SJCRH30 (cell line): ENCODE data around the gene GFAP. TPM values are rescaled to one million over a fixed set of nuclear protein-coding genes. Genes with fewer than 3 reads are reported as not detected.
"Not testable (repeated sequence)": the region's sequence is repeated elsewhere in the genome, so short reads cannot be mapped to it uniquely, and the experiment has no call there.

Source experiments
- DNase-seq, 2 experiments: peaks; one replicate each; pipeline ENCODE4 v3.0.0-alpha.2; 2015 to 2020
- H3K27ac ChIP-seq: fragments of 250-450 bp; sonication (Bioruptor Pico); 2 replicates; pipeline ENCODE4 v1.5.1; 2020; ENCODE audit warnings: mild to moderate bottlenecking, moderate library complexity
- H3K27me3 ChIP-seq: fragments of 250-450 bp; sonication (Bioruptor Pico); 2 replicates; pipeline ENCODE4 v1.5.1; 2020; ENCODE audit warnings: mild to moderate bottlenecking, moderate library complexity
- H3K36me3 ChIP-seq: fragments of 250-450 bp; sonication (Bioruptor Pico); 2 replicates; pipeline ENCODE4 v1.5.1; 2020; ENCODE audit warnings: mild to moderate bottlenecking, moderate library complexity
- H3K4me1 ChIP-seq: fragments of 250-450 bp; sonication (Bioruptor Pico); 2 replicates; pipeline ENCODE4 v1.5.1; 2020; ENCODE audit warnings: mild to moderate bottlenecking, moderate library complexity
- H3K4me3 ChIP-seq: fragments of 250-450 bp; sonication (Bioruptor Pico); 2 replicates; pipeline ENCODE4 v1.5.1; 2020; ENCODE audit warnings: mild to moderate bottlenecking, moderate library complexity
- H3K9me3 ChIP-seq: fragments of 250-450 bp; sonication (Bioruptor Pico); replicated peaks from 2 replicates; pipeline ENCODE4 v1.5.1; 2020; ENCODE audit warnings: mild to moderate bottlenecking, moderate library complexity
- total RNA-seq: library from RNA; depleted of rRNA; stranded (reverse); fragments of >200 nt; shearing (Covaris generic); gene quantifications from 2 replicates; pipeline ENCODE4 v1.2.3, GENCODE V29; 2014; rRNA removed

Gene GFAP
- total RNA-seq: 0.14 TPM in 1 of 2 replicates, not detected in the other

DNA sequence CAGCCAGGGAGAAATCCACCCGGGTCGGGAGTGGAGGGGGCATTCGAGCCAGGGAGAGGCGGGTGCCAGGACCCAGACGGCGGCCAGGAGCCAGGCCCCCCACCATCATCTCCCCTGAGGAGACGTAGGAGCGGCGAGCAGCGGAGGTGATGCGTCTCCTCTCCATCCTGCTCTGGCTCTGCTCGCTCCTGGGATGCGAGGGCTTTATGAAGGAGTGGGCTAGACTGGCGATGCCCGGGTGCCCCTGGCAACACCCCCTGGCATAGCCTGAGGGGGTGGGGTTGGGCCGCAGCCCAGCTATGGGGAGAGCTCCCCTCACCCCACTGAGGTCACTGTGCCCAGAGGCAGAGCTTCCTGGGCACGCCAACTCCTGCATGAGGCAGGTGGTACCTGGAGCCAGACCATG is at the start of gene GFAP:
Gene GFAP, minus strand, starts transcription at position 180 of the 406 bp plus-strand sequence. Its CDS starts 14 bp downstream, at position 166.
- DNase-seq: no peak
- Histone ChIP-seq H3K4me1 (peaks cover 8% of the 10 kb centered on the region), H3K36me3 (no peaks in the 10 kb centered on the region), H3K9me3 (no peaks in the 10 kb centered on the region), H3K4me3 (no peak within 1 kb of the TSS), H3K27ac (no peak within 1 kb of the TSS), H3K27me3 (no peaks in the 10 kb centered on the region)

DNA sequence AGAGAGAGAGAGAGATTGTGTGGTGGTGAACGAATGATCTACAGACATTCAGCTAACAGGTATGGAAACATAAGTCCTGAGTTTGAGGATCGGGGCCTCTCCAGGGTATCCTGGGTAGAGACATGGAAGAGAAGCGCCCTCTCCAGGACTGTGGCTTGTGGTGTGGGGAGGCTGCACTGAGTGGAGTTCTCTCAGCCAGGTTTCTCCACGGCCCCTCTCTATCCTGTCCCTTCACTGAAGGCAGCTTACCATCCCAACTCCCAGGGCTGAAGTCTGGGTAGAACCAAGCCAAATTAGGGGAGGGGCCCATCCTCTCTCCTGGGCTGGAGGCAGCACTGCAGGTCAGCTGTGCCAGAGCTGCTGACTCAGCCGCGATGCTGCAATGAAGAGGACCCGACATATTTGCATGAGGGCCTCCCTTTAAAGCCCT is 46.6 kb upstream of the GFAP start:
- Histone ChIP-seq H3K9me3 (no peaks in the 10 kb centered on the region), H3K27me3 (peaks cover 20% of the 10 kb centered on the region), H3K36me3 (no peaks in the 10 kb centered on the region), H3K27ac (no peak overlapping the region), H3K4me3 (no peak overlapping the region), H3K4me1 (no peaks in the 10 kb centered on the region)
- no peak for DNase-seq

DNA sequence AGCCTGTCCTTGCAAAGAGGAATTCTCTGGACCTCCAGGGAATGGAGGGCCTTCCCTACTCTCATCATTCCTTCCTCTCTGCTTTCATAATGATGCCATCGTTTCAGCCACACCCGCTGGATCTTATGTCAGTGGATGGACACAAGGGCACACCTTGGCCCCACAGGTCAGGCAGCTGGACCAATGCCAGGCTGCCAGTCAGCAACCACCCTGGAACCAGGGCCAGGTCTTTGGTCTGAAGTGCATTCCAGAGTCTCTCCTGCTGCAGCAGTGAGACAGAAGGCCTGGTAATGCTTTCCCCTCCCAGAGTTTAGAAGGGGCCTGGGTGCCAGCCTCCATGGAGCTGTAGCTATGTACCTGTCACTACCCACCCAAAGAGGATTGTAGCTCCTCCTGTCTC is 45.4 kb upstream of the GFAP start:
- Histone ChIP-seq H3K4me1 (no peaks in the 10 kb centered on the region), H3K9me3 (no peaks in the 10 kb centered on the region), H3K4me3 (no peak overlapping the region), H3K27ac (no peak overlapping the region), H3K36me3 (no peaks in the 10 kb centered on the region), H3K27me3 (peaks cover 27% of the 10 kb centered on the region)
- DNase-seq: no peak

- DNase-seq: no peak
- Histone ChIP-seq H3K27ac (no peak overlapping the region), H3K36me3 (no peaks in the 10 kb centered on the region), H3K27me3 (peaks cover 32% of the 10 kb centered on the region), H3K9me3 (no peaks in the 10 kb centered on the region), H3K4me1 (no peaks in the 10 kb centered on the region), H3K4me3 (peak overlapping the region; percentile 37)
Measured at GRCh38 chr17:44959821-44960531, 44.7 kb upstream of the GFAP start.

GRCh38 chr17:44956998-44957981 is 42.0 kb upstream of the GFAP start:
- no peaks in the 10 kb centered on the region for H3K36me3 ChIP-seq
- peak in 1 of 2 experiments; percentile 36 for DNase-seq
- H3K4me3 ChIP-seq: no peak overlapping the region
- H3K27ac ChIP-seq: no peak overlapping the region
- H3K27me3 ChIP-seq: peaks cover 42% of the 10 kb centered on the region
- no peaks in the 10 kb centered on the region for H3K9me3 ChIP-seq
- no peaks in the 10 kb centered on the region for H3K4me1 ChIP-seq

DNA sequence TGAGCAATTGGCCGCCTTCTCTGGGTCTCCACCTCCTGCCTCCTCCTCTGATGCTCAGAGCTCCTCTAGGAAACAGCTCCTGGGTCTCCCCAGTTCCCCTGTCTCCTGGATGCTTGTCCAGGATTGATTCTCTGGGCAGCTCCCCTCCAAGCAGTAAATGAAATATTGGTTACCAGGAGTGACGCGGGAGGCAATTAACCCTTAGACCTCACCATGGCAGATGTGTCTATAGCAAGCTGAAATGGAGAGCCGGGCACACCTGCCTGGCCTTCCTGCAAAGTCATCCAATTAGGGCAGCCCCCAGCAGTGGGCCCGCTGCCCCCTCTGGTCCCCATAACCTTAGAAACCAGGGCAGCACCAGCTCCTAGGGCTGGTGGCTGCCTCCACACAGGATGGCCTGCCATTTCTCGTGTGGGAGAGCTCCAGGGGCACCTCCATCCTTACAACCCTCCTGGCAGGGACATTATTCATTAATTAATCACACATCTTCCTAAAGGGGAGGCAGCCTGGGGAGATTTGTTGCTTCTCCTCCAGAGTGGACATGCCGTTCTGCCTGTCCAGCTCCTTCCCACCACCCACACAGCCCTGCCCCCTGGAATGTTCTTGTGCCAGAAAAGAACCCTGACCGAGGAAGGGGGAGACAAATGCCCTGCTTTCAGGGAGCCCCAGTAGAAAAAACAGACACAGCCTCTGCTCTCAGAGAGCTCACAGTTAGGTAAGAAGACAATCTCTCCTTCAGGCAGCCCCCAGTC is 40.5 kb upstream of the GFAP start:
- Histone ChIP-seq H3K4me3 (no peak overlapping the region), H3K27ac (no peak overlapping the region), H3K4me1 (no peaks in the 10 kb centered on the region), H3K27me3 (peaks cover 42% of the 10 kb centered on the region), H3K9me3 (no peaks in the 10 kb centered on the region), H3K36me3 (no peaks in the 10 kb centered on the region)
- no peak for DNase-seq

DNA sequence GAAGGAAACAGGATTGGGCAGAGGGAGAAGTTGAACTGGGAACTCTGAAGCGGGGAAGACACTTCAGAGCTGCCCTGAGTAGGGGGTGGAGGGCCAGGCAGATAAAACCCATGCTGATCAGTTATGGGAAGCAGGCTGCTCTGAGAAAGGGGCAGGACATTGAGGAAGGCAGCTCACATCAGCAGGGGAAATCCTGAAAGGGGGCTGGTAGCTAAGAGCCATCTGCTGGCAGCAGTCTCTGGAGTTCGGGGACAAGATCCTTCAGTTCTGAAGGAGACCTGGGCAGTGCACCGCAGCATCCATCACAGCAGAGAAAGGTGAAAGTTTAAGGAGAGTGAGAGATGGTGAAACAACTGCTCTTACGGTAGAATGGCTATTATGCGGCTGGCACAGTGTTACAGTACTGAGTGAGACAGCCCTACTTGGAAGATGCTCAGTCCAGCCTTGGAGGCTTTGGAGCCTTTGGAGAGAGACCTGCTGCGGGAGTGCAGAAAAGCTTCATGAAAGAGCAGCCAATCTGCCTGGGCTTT is 37.7 kb upstream of the GFAP start:
- Histone ChIP-seq H3K27ac (no peak overlapping the region), H3K27me3 (peaks cover 28% of the 10 kb centered on the region), H3K4me3 (no peak overlapping the region), H3K4me1 (no peaks in the 10 kb centered on the region), H3K9me3 (no peaks in the 10 kb centered on the region), H3K36me3 (no peaks in the 10 kb centered on the region)
- no peak for DNase-seq

GRCh38 chr17:44948315-44948795 is 33.1 kb upstream of the GFAP start:
- Histone ChIP-seq H3K4me3 (peak overlapping the region; percentile 89), H3K9me3 (no peaks in the 10 kb centered on the region), H3K36me3 (peaks cover 28% of the 10 kb centered on the region), H3K4me1 (0 out of 2 replicates have a peak, but pooled peaks cover 3% of the 10 kb centered on the region), H3K27me3 (peaks cover 2% of the 10 kb centered on the region; the same call in 1 of the 2 replicates), H3K27ac (no peak overlapping the region)
- DNase-seq: no peak

DNA sequence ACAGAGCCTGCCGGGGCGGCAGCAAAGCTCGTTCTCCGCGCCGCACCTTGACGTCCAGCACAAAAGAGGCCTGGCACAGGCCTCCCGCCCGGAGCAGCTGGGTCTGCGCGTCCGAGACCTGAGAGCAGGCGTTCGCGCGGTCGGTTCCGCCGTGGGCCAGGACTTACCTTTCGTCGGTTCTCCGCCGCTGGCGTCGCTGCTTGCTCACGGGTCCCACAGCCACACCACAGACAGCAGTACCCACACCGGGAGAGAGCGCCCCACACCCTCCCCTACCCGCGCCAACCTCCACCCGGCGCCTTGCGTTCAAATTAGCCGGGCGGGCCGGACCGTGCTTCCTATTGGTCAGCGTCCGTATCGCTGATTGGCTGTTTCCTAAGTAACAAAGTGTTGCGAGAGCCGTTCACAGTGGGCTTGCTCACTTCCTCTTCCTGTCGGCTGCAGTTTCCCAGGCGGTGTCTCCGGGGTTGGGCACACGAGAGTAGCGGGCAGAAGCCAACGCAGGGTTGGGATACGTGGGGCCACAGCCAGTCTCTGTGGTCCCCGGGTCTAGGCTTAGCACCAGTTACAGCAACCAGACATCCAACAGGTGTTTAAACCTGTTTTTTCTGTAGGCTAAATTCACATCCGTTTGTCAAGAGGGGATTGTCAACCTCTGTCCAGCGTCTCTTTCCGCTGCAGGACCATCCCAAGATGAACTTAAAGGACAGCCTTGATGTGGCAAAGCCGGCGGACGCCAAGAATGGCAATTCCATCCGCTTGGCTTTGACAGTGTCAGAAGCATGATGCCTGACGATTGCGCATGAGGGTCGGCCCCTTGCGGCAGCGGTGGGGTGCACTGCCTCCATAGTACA is 32.4 kb upstream of the GFAP start, which contains the start of gene KIF18B:
Gene KIF18B, minus strand, starts transcription at position 313 of the 854 bp plus-strand sequence. CDS start 11,429 bp downstream, outside the sequence.
- H3K27me3 ChIP-seq: peaks cover 2% of the 10 kb centered on the region; the same call in 1 of the 2 replicates
- H3K9me3 ChIP-seq: no peaks in the 10 kb centered on the region
- H3K4me3 ChIP-seq: peak within 1 kb of the TSS; percentile 89
- peaks cover 31% of the 10 kb centered on the region for H3K36me3 ChIP-seq
- peak; percentile 96 to 97 for DNase-seq
- H3K27ac ChIP-seq: peak within 1 kb of the TSS; percentile 86
- H3K4me1 ChIP-seq: 0 out of 2 replicates have a peak, but pooled peaks cover 3% of the 10 kb centered on the region

- H3K27me3 ChIP-seq, DNase-seq, H3K27ac ChIP-seq, H3K9me3 ChIP-seq, H3K4me1 ChIP-seq, H3K4me3 ChIP-seq: not testable (repeated sequence)
- peaks cover 35% of the 10 kb centered on the region for H3K36me3 ChIP-seq
Measured at GRCh38 chr17:44945652-44946051, 30.4 kb upstream of the GFAP start.

GRCh38 chr17:44942456-44942855 is 27.2 kb upstream of the GFAP start:
- Histone ChIP-seq H3K27me3 (no peaks in the 10 kb centered on the region), H3K4me1 (0 out of 2 replicates have a peak, but pooled peaks cover 3% of the 10 kb centered on the region), H3K36me3 (peaks cover 54% of the 10 kb centered on the region), H3K9me3 (no peaks in the 10 kb centered on the region; the same call in 1 of the 2 replicates), H3K4me3 (no peak overlapping the region), H3K27ac (no peak overlapping the region)
- DNase-seq: no peak

DNA sequence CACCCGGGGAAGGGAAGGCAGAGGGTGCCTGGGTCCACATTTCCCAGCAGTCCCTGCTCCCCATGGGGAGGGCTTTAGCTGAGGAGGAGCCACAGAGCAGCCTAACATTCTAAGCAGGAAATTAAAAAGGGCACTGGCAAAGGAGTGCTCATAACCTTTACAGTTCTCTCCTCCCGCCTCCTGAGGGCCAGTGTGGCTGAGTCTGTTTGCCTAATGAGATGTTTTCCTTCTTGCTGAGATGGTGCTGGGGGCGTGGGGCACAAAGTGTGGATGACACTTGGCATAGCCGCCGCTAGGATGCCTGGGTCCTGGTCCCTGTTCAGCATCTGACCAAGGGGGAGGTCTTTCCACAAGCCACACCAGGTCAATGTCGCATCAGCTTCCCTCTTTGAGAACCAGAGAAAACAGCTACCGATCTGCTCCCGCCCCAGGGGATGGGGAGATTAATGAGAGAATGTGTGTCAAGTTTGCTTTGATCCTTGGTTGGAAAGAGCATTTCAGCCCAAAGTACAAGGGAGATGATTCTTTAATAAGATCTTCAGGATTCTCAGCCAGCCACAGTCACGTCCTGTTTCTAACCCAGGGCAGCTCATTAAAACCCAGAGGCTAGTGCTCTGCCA is 26.5 kb upstream of the GFAP start:
- H3K4me1 ChIP-seq: 0 out of 2 replicates have a peak, but pooled peaks cover 3% of the 10 kb centered on the region
- no peaks in the 10 kb centered on the region; the same call in 1 of the 2 replicates for H3K9me3 ChIP-seq
- no peak for DNase-seq
- peaks cover 58% of the 10 kb centered on the region for H3K36me3 ChIP-seq
- no peak overlapping the region for H3K4me3 ChIP-seq
- no peaks in the 10 kb centered on the region for H3K27me3 ChIP-seq
- no peak overlapping the region for H3K27ac ChIP-seq

DNA sequence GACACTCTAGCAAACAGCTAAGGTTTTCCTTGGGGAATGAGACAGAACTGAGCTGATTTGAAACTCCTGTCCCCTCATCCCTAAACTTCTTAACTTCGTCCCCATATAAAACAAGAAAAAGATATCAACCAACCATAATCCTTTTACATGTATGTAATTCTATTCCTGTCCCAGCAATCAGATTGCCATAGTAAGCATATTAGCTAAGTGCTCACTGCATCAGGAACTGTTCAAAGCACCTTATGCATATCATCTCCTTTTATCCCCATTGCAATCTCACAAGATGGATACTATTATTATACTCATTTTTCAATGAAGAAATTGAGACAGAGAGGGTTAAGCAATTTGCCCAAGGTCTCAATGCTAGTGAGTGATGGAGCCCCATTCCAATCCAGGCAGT is 25.5 kb upstream of the GFAP start:
- DNase-seq: no peak
- no peak overlapping the region for H3K27ac ChIP-seq
- no peaks in the 10 kb centered on the region for H3K27me3 ChIP-seq
- peaks cover 56% of the 10 kb centered on the region for H3K36me3 ChIP-seq
- H3K9me3 ChIP-seq: no peaks in the 10 kb centered on the region; the same call in 1 of the 2 replicates
- 0 out of 2 replicates have a peak, but pooled peaks cover 3% of the 10 kb centered on the region for H3K4me1 ChIP-seq
- no peak overlapping the region for H3K4me3 ChIP-seq
